ENCODE data around the gene DAPK2. TPM values are rescaled to one million over a fixed set of nuclear protein-coding genes. Genes with fewer than 3 reads are reported as not detected.

The DAPK2 gene
- total RNA-seq, 1 donor from 2014 or later: 2.4 TPM

- Histone ChIP-seq H3K36me3 (no peaks in the 10 kb centered on the region), H3K4me3 (no peak overlapping the region), H3K27me3 (no peaks in the 10 kb centered on the region), H3K27ac (no peak overlapping the region), H3K9me3 (no peaks in the 10 kb centered on the region), H3K4me1 (no peaks in the 10 kb centered on the region)
- intact Hi-C loops (cut with DNase I): no loop called here
- no peak for TF ChIP-seq CTCF (IDR thresholded peaks at IDR 0.05)
- no peak for DNase-seq (ENCODE audit: low spot score in 2 of 2)
These were observed 34.5 kb downstream of the DAPK2 start for GRCh38 chr15:64011736-64012135.

GRCh38 chr15:64010719-64011118 lies 35.6 kb downstream of the DAPK2 start:
- peak; percentile 58 to 78 for DNase-seq (ENCODE audit: low spot score in 2 of 2)
- Histone ChIP-seq H3K27me3 (no peaks in the 10 kb centered on the region), H3K4me3 (no peak overlapping the region), H3K9me3 (no peaks in the 10 kb centered on the region), H3K36me3 (no peaks in the 10 kb centered on the region), H3K27ac (no peak overlapping the region), H3K4me1 (no peaks in the 10 kb centered on the region)
- no peak for TF ChIP-seq CTCF (IDR thresholded peaks at IDR 0.05)
- intact Hi-C loops (cut with DNase I): no loop called here

GRCh38 chr15:64009798-64010261 lies 36.5 kb downstream of the DAPK2 start:
- DNase-seq (ENCODE audit: low spot score in 2 of 2): no peak
- Histone ChIP-seq H3K27ac (no peak overlapping the region), H3K4me3 (no peak overlapping the region), H3K27me3 (no peaks in the 10 kb centered on the region), H3K36me3 (no peaks in the 10 kb centered on the region), H3K9me3 (no peaks in the 10 kb centered on the region), H3K4me1 (no peaks in the 10 kb centered on the region)
- intact Hi-C loops (cut with DNase I): no loop called here
- TF ChIP-seq CTCF (IDR thresholded peaks at IDR 0.05): no peak

GRCh38 chr15:64009241-64009640 lies 37.0 kb downstream of the DAPK2 start:
- Histone ChIP-seq H3K9me3 (no peaks in the 10 kb centered on the region), H3K27me3 (no peaks in the 10 kb centered on the region), H3K36me3 (no peaks in the 10 kb centered on the region), H3K4me3 (no peak overlapping the region), H3K27ac (no peak overlapping the region), H3K4me1 (no peaks in the 10 kb centered on the region)
- TF ChIP-seq CTCF (IDR thresholded peaks at IDR 0.05): no peak
- no peak for DNase-seq (ENCODE audit: low spot score in 2 of 2)
- intact Hi-C loops (cut with DNase I): no loop called here

GRCh38 chr15:64008177-64008576 lies 38.1 kb downstream of the DAPK2 start:
- H3K36me3 ChIP-seq: no peaks in the 10 kb centered on the region
- H3K4me1 ChIP-seq: no peaks in the 10 kb centered on the region
- no peaks in the 10 kb centered on the region for H3K9me3 ChIP-seq
- no peaks in the 10 kb centered on the region for H3K27me3 ChIP-seq
- intact Hi-C loops (cut with DNase I): no loop called here
- no peak overlapping the region for H3K4me3 ChIP-seq
- no peak for DNase-seq (ENCODE audit: low spot score in 2 of 2)
- H3K27ac ChIP-seq: no peak overlapping the region
- no peak for TF ChIP-seq CTCF (IDR thresholded peaks at IDR 0.05)

- TF ChIP-seq CTCF (IDR thresholded peaks at IDR 0.05): no peak
- Histone ChIP-seq H3K4me3 (no peak overlapping the region), H3K4me1 (no peaks in the 10 kb centered on the region), H3K27me3 (no peaks in the 10 kb centered on the region), H3K36me3 (no peaks in the 10 kb centered on the region), H3K27ac (no peak overlapping the region), H3K9me3 (no peaks in the 10 kb centered on the region)
- intact Hi-C loops (cut with DNase I): no loop called here
- no peak for DNase-seq (ENCODE audit: low spot score in 2 of 2)
These were observed 39.6 kb downstream of the DAPK2 start for GRCh38 chr15:64006642-64007041.

All from ascending aorta (tissue), 2 donors.